SW480 (cell line): ENCODE data around the gene CYP2A13.
"Not testable (repeated sequence)": the region's sequence is repeated elsewhere in the genome, so short reads cannot be mapped to it uniquely, and the experiment has no call there.

Source experiments
- DNase-seq: peaks from one replicate; pipeline ENCODE4 v3.0.0-alpha.2; 2016; ENCODE audit warnings: low spot score

The CYP2A13 gene

DNA sequence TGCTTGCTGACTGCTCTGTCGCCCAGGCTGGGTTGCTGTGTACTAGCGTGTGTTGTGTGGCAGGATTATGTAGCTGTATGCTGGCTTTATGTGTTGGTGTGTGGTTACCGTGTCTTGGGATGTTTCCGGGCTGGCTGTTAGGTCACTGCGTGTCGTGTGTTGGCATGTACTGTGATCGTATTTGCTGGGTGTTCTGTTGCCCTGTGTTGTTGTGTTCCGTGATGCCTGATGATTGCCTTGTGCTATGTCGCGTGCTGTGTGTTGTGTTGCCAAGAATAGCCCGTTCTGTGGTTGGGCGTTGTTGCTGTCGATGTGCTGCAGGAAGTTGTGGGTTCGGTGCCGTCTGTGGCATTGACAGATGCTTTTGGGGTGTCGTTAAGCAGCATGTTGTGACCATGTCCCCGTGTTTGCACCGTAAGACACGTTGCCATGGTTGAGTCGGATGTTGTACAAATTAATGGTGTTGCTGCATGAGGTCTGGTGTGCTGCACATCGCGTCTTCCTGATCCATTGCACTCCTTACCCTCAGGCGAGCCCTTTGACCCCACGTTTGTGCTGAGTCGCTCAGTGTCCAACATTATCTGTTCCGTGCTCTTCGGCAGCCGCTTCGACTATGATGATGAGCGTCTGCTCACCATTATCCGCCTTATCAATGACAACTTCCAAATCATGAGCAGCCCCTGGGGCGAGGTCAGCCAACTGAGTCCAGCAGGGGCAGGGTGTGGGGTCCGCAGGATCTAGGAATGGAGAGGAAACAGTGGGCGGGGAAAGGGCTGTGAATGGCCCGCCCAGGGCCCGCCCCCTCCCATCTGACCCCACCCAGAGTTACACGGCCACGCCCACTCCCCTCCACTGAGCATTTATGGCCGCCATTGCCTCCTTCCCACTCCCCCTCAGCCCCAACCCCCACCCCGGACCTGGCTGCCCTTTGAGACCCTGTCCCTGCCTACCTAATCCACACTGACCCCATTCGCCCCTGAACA, 33.0 kb downstream of the CYP2A13 start:
- not testable (repeated sequence) for DNase-seq

DNA sequence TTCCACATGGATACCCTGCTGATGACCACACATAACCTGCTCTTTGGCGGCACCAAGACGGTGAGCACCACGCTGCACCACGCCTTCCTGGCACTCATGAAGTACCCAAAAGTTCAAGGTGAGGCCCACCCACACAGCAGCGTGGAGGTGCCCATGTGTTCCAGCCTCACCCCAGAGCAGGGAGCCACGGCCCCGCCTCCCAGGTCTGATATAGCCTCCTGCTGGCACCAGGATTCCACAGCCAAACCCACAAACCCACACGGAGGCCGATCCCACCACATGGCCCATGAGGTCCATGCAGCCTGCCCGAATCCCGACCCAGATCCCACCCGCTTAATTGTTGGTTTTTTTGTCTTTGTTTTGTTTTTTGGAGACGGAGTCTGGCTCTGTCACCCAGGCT, 34.6 kb downstream of the CYP2A13 start:
- not testable (repeated sequence) for DNase-seq

DNA sequence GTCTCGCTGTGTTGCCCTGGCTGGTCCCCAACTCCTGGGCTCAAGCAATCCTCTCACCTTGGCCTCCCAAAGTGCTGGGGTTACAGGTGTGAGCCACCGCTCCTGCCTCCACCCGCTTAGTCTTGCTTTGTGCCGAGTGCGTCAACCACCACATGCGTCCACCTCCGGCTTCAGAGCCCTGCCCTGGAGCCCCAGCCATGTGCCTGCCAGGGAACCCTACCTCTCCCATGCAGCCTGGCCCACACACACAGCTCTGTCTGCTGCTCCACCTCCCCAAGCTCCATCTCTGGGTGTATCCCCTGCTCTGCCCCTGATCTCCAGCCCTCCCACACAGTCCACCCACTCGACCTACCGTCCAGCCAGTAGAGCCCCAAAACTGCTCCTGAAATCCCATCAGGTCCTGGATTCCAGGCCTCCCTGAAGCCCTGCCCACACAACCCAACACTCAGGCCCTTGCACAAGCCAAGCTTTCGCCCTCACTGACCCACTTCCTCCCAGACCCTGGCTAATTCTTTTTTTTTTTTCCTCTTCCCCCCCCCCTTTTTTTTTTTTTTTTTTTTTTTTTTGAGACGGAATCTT, 35.6 kb downstream of the CYP2A13 start:
- no peak for DNase-seq

DNA sequence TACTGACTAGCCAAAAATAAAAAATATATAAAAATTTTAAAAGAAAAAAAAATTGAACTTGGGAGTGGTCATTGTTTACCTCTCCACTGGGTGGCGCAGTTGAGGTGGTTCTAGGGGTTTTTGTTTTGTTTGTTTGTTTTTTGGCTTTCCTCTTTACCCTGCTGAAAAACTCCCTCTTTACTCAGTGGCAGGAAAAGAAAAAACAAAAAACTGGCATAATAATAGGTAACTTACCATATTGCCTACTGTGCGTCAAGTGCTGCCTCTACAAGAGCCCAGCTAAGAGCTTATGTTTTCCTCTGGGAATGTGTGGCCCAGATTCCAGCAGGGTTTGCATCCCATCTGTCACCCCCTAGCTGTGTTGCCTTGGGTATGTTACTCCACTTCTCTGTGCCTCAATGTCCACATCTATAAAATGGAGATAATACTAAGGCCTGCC, 38.5 kb downstream of the CYP2A13 start:
- peak; percentile 33 for DNase-seq

DNA sequence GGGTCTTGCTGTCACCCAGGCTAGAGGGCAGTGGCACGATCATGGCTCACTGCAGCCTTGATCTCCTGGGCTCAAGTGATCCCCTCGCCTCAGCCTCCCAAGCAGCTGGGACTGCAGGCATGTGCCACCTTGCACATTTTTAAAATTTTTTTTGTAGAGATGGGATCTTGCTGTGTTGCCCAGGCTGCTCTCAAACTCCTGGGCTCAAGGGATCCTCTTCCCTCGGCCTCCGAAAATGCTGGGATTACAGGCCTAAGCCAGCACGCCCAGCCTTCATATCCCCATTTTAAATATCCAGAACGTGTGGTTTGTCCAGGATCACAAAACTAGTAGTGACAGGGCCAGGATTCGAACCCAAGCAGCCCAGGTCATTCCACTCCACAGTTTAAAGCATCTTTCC, 39.1 kb downstream of the CYP2A13 start:
- DNase-seq = not testable (repeated sequence)

DNA sequence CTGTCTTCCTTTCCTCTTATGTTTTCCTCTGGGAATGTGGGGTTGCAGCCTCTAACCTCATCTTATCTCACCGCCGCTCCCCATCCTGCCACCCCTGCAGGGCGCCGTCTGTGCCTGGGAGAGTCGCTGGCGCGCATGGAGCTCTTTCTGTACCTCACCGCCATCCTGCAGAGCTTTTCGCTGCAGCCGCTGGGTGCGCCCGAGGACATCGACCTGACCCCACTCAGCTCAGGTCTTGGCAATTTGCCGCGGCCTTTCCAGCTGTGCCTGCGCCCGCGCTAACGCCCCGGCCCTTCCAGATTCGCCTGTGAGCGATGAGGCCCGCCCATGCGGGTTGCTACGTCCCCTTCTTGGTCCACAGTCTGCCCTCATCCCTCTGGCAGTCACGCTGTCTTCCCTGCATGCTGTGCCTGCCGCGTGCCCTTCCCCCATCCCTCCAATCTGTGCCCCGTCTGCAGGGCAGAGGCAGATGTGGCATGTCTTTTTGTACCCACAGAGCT, 39.6 kb downstream of the CYP2A13 start:
- peak; percentile 69 for DNase-seq

DNA sequence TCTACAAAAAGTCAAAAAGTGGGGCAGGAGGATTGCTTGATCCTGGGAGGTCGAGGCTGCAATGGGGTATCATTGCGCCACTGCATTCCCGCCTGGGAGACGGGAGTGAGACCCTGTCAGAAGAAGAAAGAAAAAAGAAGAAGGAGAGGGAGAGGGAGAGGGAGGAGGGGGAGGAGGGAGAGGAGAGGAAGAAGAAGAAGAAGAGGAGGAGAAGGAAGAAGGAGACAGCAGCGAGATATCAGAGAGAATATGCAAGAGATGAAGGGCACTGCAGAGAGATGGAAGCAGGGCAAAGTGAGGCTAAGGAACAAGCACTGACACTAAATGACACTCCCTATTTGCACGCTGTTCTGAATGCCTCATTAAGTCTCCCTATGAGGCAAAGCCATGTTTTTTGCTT, 40.4 kb downstream of the CYP2A13 start:
- no peak for DNase-seq

DNA sequence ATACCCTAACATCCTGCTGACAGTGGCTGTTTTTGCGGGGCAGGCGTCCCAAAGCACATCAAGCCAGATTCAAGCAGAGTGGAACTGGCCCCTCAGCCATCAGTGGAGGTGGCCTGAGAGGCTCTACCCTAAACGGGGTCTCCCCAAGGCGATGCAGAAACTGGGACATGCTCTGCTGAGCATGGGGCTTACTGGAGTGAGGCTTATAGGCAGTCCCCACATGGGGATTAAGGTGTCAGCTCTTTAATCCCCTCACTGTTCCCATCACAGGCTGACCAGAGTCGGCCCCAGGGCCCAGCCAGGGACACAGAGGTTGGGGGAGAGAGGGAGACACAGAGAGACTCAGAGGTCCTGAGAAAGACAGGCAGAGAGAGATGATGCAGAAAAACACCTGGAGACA, 42.9 kb downstream of the CYP2A13 start:
- DNase-seq = no peak

DNA sequence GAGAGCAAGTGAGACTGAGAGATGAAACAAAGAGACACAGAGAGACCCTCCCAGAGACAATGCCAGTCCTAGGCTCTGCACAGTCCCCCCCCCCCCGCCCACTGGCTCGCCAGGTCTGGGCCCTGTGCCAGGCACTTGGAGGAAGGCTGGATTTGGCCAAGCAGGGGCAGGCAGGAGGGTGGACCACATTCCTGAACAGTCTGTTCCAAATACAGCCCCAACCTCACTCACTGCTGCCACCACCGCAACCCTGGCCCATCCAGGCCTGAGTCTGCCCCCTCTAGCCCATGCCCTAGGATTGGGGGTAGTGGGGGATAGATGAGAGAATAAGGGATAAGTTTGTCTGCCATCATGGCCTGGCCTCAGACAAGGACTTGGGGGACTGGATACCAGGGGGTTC, 45.0 kb downstream of the CYP2A13 start:
- DNase-seq = no peak

DNA sequence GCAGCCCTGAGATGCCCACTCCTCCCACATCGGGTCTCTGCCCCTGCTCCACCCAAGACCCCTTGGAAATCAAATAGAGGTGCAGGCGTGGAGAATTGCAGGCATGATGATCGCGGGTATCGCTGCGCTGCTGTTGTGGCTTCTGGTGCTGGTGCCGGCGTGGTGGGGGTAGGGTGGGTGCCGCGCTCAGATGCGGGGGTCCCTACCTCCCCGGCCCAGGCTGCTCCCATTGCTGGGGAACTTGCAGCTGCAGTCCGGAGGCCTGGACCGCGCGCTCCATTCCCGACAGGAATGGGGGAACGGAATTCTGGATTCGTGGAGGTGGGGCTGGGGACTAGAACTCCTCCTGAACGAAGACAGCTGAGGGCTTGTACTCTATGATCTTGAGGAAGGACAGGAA, 46.4 kb downstream of the CYP2A13 start:
- DNase-seq = no peak

DNA sequence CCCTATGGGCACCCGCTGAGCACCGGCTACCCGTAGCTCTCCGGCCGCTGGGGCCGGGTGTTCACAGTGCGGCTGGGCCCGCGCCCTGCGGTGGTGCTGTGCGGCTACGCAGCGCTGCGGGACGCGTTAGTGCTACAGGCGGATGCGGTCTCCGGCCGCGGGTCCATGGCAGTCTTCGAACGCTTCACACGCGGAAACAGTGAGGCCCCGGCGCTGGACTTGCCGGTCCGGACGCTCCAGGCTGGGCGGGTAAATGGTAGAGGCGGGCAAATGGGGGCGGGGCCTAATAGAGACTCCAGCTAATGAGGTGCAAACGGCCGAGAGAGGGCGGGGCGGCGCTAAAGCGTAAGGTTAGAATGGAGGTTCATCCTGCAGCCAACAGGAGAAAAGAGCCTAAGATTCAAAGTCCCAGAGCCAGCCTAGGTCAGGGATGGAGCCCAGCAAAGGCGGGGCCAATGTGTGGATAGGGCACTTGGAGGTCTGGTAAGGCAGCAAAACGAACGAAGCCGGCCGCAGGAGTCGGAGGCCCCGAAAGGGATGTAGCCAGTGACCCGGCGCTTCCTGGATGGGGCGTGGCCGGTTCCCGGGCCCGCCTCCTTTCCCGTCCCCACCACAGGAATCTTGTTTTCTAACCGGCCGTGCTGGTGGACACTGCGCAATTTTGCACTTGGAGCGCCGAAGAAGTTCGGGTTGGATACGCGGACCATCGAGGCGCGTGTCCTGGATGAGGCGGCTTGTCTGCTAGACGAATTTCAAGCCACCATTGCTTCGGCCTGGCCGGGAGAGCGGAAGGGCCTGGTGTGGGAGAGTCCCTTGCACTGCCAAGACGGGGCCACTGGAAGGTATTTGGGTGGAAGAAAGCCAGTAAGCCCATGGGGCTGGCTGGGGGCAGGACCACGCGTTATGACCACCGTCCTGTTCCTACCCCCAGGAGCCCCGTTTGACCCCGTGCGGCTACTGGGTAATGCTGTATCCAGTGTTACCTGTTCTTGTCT, 47.4 kb downstream of the CYP2A13 start:
- peak; percentile 93 for DNase-seq

DNA sequence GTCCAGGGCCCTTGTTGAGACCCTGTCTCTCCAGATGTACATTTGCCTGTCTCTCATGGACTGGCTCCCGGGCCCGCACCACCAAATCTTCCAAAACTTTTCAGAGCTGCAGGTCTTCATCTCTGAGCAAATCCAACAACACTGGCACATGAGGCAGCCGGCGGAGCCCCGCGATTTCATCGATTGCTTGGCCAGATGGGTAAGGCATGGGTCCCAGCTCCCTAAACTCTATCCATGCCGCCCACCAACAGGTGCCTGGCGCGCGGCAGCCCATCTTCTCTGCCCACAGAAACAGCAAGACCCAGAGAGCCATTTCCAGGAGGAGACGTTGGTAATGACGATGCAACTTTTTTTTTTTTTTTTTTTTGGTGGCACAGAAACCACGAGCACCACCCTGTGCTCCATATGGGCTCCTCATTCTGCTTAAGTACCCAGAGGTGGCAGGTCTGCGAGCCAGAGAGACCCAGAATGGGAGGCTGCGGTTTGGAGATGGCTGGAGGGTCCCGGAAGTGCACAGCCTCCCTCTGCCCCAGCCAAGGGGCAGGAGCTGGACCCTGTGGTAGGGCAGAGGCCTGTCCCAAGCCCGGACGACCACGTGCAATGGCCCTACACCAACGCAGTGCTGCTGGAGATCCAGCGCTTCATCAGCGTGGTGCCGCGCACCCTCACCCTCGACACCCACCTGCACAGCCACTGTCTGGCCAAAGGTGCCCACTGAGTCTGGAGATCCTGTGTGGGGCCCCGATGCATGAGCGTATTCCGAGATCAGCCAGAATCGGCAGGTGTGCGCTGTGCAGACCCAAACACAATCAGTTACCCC, 48.6 kb downstream of the CYP2A13 start:
- no peak for DNase-seq

DNA sequence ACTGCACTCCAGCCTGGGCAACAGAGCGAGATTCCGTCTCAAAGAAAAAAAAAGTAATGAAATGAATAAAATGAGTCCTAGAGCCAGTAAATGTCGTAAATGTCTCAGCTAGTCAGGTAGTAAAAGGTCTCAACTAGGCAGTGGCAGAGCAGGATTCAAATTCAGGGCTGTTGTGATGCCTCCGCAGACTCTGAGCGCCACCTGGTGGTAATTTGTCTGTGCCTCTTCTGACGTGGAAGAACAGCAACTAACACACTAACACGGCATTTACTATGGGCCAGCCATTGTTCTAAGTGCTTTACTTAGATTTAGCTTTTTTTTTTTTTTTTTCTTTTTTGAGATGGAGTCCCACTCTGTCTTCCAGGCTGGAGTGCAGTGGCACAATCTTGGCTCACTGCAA, 56.2 kb downstream of the CYP2A13 start:
- DNase-seq = peak; percentile 87
